ENCODE results near the gene SH3BGRL3.
A peak's percentile ranks its signal among the peaks of the same experiment; 100 is the strongest.
"Not testable (repeated sequence)": the region's sequence is repeated elsewhere in the genome, so short reads cannot be mapped to it uniquely, and the experiment has no call there.

SH3BGRL3 gene

DNA sequence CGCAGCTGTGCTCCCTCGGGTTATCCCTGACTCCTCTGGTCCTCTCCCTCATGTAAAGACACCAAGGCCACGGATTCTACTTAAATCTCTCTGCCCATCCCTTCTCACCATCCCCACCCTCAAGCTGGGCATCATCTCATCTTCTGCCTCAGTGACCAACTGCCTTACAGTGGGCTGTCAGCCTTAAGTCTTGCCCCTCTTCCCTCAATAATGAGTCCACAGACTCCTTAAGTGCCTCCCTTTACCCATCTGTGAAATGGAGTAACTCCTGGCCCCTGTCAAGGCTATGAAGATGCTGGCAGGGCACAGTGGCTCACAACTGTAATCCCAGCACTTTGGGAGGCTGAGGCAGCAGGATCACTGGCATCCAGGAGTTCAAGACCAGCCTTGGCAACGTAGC, 12.1 kb downstream of the SH3BGRL3 start:
- no peak for DNase-seq

DNA sequence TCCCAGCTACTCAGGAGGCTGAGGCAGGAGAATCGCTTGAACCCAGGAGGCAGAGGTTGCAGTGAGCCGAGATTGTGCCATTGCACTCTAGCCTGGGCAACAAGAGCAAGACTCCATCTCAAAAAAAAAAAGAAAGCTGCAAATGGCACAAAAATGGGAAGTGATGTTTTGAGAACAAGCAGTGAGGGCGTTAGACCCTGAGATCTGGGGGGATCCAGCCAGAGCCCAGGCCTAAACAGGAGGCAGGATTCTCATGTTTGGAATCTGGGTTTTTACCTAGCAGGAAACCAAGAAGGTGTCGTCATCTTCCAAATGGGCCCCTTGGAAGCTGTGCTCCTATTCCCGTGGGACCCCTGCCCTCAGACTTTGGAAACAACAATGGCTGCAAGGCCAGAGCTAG, 12.8 kb downstream of the SH3BGRL3 start:
- DNase-seq = not testable (repeated sequence)

DNA sequence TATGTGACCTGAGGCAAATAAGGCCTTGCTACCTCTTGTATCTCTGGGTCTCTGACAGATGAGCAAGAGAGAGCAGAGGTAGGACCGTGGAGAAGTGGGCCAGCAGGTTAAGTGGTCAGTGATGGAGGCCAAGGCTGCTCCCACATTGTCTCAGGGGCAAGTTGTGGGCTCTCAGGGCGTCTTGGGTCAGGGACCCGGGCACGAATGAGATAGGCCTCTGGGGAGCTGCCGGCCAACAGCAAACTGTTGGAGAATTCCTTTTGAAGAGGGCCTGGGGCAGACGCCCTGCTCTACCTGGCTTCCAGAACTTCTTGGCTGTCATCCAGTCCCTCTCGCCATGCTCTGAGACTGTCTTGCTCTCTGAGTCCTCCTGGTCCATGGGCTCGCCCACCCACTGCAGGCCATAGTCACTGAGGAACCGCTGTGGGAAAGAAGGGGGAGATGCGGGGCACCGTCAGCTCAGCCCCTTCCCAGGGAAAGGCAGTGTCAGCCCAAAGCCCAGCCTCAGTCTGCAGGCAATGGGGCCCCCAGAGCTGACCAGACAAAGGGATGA, 14.1 kb downstream of the SH3BGRL3 start:
- no peak for DNase-seq

DNA sequence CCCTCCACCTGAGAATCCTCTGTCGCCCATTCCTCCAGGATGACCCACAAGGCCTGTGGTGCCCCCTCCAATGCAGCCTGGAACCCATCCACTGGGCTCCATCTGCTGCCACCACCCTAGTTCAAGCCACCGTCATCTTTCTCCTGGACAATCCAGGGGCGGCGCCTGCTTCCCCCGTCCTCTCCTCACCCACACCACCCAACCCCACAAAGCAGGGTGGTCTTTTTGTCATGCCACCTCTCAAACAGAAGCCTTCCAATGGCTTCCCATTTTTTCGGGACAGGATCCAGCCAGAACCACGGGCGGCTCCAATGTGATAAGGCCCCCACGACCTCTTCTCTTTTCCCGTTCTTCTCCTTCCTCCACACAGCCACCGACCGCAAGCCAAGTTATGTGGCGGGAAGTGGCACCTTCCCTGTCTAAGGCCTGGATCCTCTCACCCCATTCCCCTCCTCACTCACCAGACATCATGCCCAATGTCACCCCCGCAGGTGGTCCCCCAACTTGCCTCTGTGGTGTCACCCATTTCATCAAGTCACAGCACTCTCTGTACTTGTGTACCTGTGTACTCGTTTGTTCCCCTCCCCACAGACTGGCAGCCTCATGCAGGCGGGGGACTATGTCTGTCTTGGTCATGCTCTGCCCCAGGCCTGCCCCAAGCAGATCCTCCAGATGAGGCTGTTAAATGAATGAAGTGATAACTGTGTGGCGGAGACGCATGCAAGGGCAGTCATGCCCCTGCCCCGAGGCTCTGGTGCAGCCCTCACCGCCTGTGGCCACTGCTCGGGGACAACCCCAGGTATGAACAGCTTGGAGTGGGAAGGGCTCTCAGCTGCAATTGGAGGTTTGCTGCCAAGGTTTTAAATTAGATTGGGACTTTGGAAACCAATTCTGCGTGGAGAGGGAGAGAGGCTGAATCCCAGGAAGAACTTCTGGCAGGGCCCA, 15.6 kb downstream of the SH3BGRL3 start:
- no peak for DNase-seq

DNA sequence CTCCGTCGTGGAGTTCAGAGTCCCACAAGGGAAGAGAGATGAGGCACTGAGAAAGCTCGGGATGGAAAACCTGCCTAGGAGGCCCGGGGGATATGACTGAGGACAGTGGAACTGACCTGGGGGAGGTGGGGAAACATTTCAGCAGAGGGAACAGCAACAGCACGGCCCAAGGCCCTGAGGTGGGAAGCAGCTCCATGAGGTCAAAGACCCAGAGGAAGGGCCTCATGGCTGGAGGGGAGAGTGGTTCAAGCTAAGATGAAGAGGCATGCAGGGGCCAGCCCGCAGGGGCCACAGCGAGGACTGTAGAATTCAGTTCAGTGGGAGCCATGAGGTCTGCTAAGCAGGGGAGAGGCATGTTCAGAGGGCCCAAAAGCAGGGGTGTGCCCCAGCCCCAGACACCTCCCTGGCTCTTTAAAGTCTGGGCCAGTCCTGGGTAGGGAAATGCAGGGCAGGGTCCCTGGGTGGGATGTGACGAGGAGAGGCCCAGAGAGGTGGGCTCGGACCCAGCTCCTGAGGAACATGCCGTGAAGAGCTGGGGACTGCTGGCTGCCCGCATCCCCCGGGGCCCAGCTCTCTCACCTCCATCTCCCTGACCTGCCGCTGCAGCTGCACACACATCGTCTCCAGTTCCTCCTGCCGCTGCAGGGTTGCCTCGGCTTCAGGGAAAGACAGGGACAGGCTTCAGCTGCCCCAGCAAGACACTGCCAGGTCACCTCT, 16.6 kb downstream of the SH3BGRL3 start:
- DNase-seq = no peak

DNA sequence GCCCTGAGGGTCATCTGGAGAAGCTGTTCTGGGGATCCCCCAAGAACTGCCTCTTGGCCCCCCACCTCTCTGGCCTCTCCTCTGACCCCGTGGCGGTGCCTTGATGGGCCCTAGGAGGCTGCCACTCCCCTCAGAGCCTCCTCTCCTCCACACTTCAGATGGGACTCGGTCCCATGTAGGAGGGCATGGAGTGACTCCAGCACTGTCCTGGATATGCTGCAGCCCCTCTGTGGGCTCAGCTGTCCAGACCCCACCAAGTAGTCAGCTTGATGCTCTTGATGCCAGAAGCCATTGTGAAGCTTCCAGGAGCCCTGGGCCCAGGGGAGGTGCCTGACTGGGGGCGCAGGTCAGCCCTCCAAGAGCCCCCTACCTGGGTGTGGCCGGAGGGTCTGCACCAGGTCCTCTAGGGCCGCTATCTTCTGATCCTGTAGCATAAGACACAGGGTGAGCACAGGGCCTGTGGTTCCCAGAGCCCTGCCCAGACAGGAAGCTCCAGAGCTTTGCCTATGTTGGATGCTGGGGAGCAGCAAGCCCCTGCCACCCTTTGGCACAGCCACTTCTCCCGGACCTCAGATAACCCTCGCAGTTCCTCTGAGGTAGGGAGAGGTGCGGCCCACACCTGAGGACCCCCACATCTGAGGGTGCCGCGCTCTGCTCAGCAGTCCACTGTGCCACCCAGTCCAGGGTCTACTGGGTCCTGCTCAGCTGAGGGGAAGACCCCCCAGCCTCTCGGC, 17.3 kb downstream of the SH3BGRL3 start:
- DNase-seq = no peak

DNA sequence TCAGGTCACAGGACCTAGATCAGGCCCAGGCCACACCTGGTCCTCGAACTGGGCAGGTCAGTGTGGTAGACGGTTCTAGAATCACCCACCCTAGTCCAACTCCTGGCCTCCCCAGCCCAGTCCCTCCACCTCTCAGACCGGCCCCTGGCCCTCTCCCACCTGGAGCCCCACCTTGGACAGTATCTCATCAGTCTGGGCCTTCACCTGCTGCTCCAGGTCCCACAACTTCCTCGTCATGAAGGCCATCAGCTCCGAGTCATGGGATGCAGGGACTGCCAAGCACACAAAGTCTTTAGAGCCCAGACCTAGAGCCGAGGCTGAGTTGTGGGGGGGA, 17.9 kb downstream of the SH3BGRL3 start:
- no peak for DNase-seq

DNA sequence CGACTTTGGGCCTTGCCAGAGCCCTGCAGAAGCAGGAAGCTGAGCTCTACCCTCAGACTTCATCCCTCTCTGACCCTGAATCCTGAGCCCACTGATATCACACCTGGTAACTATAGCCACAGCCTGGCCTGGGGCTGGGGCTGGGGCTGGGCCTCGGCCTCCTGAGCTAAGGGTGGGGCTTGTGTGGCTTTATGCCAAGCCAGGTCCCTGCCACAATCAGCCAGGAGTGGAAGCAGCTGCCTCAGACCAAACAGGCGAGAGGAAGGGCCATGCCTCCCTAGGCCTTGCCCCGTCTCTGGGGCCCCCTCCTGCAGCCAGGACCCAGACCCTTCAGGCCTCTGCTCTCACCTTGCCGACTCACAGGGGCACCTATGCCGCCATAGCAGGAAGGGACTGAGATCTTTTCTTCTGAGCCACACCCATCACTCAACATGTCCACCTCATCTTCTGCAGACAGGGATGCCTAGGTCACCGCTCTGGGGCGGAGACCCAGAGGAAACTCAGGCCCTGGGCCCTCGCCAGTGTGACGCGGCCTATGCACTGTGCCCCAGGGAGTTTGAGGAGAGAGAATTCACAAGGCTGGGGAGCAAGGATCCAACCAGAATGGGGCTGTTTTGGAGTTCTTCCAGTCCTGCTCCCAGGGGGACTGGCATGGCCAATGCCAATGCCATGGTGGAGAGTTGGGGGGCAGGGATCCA, 20.8 kb downstream of the SH3BGRL3 start:
- no peak for DNase-seq

DNA sequence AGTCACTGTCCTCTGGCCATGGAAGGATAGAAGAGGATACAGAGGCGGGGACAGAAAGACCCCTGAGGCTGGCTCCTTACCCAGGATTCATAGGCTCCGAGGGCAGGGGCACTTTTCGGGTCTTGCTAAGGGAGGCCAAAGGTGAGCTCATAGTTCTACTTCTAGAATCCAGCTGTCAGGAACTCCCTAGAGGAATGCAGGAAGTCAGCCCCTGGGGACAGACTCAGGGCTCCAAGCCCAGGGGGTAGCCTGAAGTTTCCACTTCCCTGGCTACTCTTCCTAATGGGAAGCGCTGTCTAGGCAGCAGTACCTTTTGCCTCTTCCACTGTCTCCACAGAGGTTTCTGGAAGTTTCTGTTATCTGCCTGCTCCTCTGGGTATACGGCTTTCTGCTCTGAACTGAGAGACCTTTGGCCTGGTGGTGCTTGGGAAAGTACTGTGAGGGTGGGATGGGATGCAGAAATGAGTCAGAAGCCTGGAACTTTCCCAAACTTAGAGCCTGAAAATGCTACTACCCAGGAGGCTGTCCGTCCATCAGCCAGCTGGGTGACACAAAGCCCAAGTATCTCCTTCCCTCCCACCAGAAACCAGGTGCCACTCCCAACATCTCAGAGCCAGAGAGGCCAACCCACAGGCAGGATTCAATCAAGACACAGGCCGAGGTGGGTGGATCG, 23.0 kb downstream of the SH3BGRL3 start:
- DNase-seq = no peak

DNA sequence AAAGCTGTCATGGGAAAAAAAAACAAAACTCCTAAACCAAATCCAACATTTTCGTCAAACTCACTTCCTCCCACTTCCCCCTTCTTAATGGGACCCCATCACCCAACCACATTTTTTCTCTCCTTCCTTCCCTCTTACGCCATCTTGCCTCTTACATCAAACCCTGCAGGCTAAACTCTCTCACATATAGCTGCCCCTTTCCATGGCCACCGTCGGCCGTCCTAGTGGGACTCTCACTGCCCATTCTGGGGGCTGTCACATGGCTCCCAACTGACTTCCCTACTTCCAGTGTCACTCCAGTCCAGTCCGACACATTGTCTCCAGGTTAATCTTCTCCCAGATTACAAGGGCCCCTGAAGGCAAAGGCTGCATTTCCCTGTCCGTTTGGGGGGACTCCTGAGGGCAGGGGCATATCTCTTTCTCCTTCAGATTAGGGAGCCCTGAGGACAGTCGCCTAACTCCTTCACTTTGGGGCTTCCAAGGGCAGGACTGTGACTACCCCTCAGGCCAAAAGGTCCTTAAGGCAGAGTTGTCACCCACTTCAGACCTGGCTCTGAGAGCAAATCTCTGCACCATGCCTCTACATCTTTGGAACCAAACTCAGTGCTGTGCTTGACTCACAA, 25.9 kb downstream of the SH3BGRL3 start:
- no peak for DNase-seq

DNA sequence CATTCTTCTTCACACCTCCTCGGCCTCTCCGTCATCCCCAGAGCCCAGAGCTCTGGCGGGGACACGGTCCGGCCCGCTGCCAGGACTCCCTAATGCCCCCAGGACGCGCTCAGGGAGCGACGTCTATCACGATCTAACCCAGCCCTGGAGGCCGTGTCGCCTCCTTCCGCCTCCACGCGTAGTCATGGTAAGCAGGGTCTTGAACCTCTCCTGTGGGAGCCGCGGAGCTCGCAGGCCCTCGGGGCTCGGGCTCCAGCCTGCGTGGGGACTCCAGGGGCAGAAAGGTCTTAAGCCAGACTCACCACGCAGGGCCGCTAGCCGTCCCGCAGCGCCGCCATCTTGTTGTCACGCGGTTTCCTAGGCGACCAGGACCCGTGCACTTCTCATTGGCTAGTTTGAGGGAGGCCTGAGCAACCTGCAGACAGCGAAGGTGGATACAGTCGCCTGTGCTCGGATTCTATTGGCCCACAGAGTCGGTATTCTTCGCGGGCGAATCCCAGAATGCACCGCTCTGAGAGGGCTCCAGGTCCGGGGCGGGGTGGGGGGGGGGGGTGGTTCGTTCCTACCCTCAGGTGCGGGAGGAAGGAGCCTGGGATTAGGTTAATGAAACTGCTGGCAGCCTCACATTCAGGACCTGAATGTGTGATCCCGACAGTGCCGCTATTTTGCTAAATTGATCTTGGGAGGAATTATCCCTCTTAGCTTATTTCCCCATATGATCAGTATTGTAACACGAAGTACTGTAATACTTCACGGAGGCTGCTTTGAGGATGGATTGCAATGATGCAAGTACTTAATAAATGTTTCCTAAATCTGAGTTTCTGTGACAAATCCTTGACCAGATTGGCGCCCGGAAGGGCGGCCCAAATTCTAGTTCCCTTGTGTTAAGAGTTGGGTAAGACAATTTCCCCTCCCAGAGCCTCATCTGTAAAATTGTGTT, 26.7 kb downstream of the SH3BGRL3 start, which contains the start of gene UBXN11:
TSS of gene UBXN11 (minus strand) at position 347 of the 940 bp plus-strand sequence. CDS start 3,753 bp downstream, outside the sequence.
- DNase-seq = peak; percentile 93

DNA sequence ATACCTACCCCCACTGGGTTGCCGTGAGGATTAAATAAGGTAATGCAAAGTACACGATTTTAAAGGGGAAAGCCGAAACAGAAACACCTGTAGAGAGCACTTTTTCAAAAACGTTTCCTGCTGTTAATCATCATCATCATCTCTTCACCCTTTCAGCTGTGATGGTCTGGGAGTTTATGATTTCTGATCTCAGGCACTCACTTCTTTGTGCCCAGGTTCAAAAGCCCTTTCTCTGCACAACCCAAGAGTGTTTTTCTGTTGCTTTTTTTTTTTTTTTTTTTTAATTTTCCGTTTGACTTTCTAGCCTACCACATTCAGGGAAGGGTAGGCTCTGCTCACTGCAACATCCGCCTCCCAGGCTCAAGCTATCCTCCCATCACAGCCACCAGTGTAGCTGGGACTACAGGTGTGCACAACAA, 27.5 kb downstream of the SH3BGRL3 start:
- no peak for DNase-seq

DNA sequence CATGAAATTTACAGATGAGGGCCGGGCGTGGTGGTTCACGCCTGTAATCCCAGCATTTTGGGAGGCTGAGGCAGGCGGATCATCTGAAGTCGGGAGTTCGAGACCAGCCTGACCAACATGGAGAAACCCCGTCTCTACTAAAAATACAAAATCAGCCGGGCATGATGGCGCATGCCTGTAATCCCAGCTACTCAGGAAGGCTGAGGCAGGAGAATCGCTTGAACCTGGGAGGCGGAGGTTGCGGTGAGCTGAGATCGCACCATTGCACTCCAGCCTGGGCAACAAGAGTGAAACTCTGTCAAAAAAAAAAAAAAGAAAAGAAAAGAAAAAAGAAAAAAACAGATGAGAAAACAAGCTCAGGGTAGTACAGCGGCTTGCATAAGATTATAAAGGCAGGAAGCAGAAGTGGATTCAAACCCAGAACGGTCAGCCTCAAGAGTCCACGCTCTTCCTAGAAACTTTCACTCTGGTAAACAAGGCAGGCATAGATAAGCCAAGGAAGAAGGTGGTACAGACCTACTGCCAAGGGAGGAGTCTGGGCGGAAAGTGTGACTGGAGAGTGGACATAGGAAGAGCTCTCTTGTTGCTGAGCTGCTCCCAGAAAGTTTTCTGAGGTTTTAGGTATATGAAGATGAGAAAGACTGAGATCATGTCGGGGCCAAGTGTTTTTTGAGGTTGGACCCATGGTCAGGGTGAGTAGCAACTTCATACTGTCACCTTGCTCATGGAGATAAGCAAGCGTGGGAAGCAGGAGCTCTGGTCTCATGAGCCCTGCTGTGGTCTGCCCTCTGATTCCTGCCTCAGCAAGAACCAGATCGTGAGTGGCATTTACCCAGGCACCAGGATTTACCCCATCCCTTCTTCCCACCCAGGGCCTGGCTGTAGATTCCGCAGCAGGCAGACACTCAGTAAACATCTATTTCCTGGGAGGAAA, 28.3 kb downstream of the SH3BGRL3 start:
- DNase-seq = not testable (repeated sequence)

DNA sequence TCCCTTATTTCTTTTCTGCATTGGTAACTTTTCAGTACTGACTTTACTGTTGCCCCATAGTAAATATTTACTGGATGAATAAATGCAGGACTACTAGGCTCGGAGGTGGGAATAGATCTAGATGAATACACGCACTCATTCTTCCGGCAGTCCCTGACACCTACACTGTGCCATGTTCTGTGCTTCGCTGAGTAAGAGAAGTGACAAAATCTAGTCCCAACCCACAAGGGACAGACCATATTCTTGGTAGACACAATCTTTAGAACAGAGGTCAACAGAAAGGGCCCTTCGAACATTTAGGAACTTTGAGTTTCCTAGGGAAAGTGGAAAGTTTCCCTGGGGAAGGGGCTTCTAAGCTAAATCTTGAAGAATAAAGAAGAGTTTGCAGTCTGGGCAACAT, 34.6 kb downstream of the SH3BGRL3 start:
- DNase-seq = no peak

DNA sequence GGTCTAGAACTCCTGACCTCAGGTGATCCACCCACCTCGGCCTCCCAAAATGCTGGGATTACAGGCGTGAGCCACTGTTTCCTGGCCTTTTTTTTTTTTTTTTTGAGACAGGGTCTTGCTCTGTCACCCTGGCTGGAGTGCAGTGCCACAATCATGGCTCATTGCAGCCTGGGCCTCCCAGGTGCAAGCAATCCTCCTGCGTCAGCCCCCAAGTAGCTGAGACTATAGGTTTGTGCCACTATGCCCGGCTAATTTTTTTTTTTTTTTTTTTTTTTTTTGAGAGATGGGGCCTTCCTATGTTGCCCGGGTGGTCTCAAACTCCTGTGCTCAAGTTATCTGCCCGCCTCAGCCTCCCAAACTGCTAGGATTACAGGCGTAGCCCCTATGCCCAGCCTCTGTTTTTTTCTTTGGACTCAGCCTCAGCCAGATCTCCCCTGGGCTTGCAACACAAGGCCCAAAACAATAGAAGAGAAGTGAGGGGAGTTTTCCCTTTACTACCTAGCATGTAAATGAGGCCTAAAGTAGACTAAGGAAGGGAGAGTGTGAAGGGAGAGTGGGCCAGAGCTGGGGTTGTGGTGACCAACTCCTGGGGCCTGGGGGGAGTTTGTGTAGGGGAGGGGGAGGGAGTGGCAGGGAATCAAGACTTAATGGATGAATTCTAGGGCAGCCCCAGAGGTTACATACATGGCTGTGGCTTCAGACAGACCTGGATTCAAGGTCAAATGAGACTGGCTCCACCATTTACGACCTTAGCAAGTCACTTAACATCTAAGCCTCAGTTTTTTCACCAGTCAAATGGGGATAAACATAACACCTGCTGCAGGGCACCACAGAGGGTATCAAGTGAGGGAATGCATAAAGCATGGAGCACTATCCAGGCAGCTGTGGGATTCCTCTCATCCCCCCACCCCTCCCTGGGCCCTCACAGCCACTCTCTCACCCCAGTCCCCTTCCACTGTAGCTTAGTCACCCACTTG, 36.3 kb downstream of the SH3BGRL3 start:
- no peak for DNase-seq

DNA sequence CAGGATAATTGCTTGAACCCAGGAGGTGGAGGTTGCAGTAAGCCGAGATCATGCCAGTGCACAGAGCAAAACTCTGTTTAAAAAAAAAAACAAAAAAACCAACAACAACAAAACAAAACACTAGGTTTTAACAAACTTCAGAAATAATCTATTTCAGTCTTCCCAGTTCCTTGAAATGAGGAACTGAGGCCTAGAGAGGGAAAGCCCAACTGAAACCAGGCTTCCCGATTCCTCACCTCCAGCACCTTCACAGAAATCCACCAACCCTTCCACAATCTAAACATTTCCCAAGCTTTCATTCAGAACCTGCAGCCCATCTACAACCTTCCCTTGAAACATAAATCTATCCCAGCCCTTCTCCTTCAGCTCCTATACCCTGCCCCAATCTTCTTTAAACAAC, 37.3 kb downstream of the SH3BGRL3 start:
- DNase-seq = no peak

DNA sequence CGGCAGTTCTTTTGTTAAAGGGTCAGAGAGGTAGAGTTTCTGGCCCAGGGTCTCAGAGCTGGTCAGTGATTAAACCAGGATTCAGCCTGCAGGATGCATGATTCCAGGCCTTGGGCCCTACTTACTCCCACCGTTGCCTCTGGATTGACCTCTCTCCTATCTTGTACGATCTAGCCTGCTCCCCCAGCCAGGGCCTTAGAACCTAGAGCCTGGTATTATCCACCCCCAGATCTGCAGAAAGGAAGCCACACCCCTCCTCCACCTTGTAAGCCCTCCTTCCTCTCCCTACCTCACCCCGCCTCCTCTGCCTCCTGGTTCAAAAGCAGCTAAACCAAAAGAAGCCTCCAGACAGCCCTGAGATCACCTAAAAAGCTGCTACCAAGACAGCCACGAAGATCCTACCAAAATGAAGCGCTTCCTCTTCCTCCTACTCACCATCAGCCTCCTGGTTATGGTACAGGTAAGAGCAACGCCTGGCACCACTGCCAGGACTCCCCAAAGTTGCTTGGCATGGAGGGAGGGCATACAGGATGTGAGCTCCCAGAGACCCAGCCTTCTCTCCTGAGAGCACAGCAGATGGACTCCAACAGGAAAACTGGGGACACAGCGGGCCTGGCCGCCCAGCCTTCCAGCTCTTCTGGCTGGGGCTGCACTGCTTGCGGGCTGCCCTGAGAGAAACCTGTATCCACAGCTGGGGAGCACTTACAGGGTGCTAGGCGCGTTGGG, 37.9 kb downstream of the SH3BGRL3 start, which contains the start of gene CD52:
TSS of gene CD52 (plus strand) at position 347 of the 726 bp plus-strand sequence. CDS start at position 407, 60 bp downstream.
- DNase-seq = no peak
